PC-9 (cell line): Measurements from ENCODE around the gene RNASE9. TPM values are rescaled to one million over a fixed set of nuclear protein-coding genes. Genes with fewer than 3 reads are reported as not detected.

ENCODE experiments used
- BruUV-seq: library from RNA; stranded (reverse); fragments of 400-500 nt; replicated peaks from 2 replicates; lab custom pipeline; 2021; lab: Mats Ljungman, UMichigan
- CTCF ChIA-PET: fragments of 300-600 bp; sonication (Branson Sonifier 250); formaldehyde crosslinking; loops from one replicate; lab custom pipeline; 2022; ENCODE audit warnings: antibody characterized with exemption; lab: Charles Lee
- POLR2A ChIA-PET: fragments of 300-600 bp; sonication (Branson Sonifier 250); formaldehyde crosslinking; loops from one replicate; lab custom pipeline; 2022; ENCODE audit warnings: antibody characterized with exemption; ENCODE audit not compliant: unreplicated experiment; lab: Charles Lee
- DNase-seq, 2 experiments: peaks; one replicate each; pipeline versions ENCODE4 v3.0.0 to v3.0.0-alpha.2; 2015 to 2022; ENCODE audit warnings: mixed read lengths in 1 of 2
- H2AFZ ChIP-seq: fragments of 200-600 bp; sonication (generic); 2 replicates; pipeline ENCODE4 v1.8.1; 2017; ENCODE audit warnings: antibody characterized with exemption
- H3F3A ChIP-seq: fragments of 200-600 bp; sonication (generic); 2 replicates; pipeline ENCODE4 v1.8.1; 2017; ENCODE audit warnings: antibody characterized with exemption, mild to moderate bottlenecking, low read depth; ENCODE audit not compliant: insufficient read depth
- H3K27ac ChIP-seq: fragments of 200-600 bp; sonication (generic); 2 replicates; pipeline ENCODE4 v1.6.1; 2016; ENCODE audit warnings: mixed run types
- H3K27me3 ChIP-seq: fragments of 200-600 bp; sonication (generic); 2 replicates; pipeline ENCODE4 v1.6.1; 2016; ENCODE audit warnings: low read depth, mixed run types; ENCODE audit not compliant: insufficient read depth
- H3K36me3 ChIP-seq: fragments of 200-600 bp; sonication (generic); 2 replicates; pipeline ENCODE4 v1.6.1; 2016; ENCODE audit warnings: low read depth, mixed run types
- H3K4me1 ChIP-seq: fragments of 200-600 bp; sonication (generic); replicated peaks from 2 replicates; pipeline ENCODE4 v1.6.1; 2016; ENCODE audit warnings: mixed run types; ENCODE audit not compliant: insufficient read depth
- H3K4me2 ChIP-seq: fragments of 200-600 bp; sonication (generic); 2 replicates; pipeline ENCODE4 v1.6.1; 2017; ENCODE audit warnings: mixed run types
- H3K4me3 ChIP-seq: fragments of 200-600 bp; sonication (generic); 2 replicates; pipeline ENCODE4 v1.6.1; 2016; ENCODE audit warnings: mixed run types
- H3K79me2 ChIP-seq: fragments of 200-600 bp; sonication (generic); 2 replicates; pipeline ENCODE4 v1.6.1; 2017; ENCODE audit warnings: low read depth, mixed run types
- H3K9me2 ChIP-seq: fragments of 200-600 bp; sonication (generic); 2 replicates; pipeline ENCODE4 v1.8.1; 2017; ENCODE audit warnings: mild to moderate bottlenecking; ENCODE audit not compliant: insufficient read depth
- H3K9me3 ChIP-seq: fragments of 200-600 bp; sonication (generic); 2 replicates; pipeline ENCODE4 v1.8.1; 2016; ENCODE audit warnings: low read depth; ENCODE audit not compliant: insufficient read depth
- H4K20me1 ChIP-seq: fragments of 200-600 bp; sonication (generic); 2 replicates; pipeline ENCODE4 v1.8.1; 2017; ENCODE audit not compliant: insufficient read depth
- CTCF ChIP-seq: fragments of 200-600 bp; sonication (generic); conservative IDR thresholded peaks from 2 replicates; pipeline ENCODE4 v1.6.1; 2017; ENCODE audit warnings: mixed run types, antibody characterized with exemption, mild to moderate bottlenecking, moderate library complexity
- EZH2 ChIP-seq: fragments of 200-600 bp; sonication (generic); IDR thresholded peaks from 2 replicates; pipeline ENCODE4 v1.8.0; 2017; ENCODE audit warnings: antibody characterized with exemption, low read depth
- intact Hi-C: fragments of 100-400 bp; cut with micrococcal nuclease; formaldehyde crosslinking; loops from one replicate; pipeline ENCODE4 v1.10.0; 2022; ENCODE audit not compliant: unreplicated experiment
- total RNA-seq: library from RNA; stranded (reverse); gene quantifications from 2 replicates; pipeline ENCODE4 v1.2.3, GENCODE V29; 2021

Gene RNASE9
- total RNA-seq, 1 experiment from 2014 or later: not detected

- Histone ChIP-seq H3K4me3 (no peak overlapping the region), H3K4me2 (no peak overlapping the region), H3K36me3 (no peaks in the 10 kb centered on the region), H3K4me1 (no peaks in the 10 kb centered on the region), H3K9me3 (no peaks in the 10 kb centered on the region), H3K27me3 (no peaks in the 10 kb centered on the region), H3K9me2 (no peaks in the 10 kb centered on the region), H2AFZ (no peak overlapping the region), H4K20me1 (no peaks in the 10 kb centered on the region), H3K79me2 (no peaks in the 10 kb centered on the region), H3K27ac (no peak overlapping the region), H3F3A (no peaks in the 10 kb centered on the region)
- BruUV-seq: no TSS peak
- CTCF ChIA-PET: no interaction called here
- no peak for DNase-seq
- POLR2A ChIA-PET: no interaction called here
- TF ChIP-seq CTCF (no peak), EZH2 (no peak)
- intact Hi-C loops: no loop called here
Observed at GRCh38 chr14:20524027-20524426, 36.8 kb downstream of the RNASE9 start.

GRCh38 chr14:20522332-20522731 is 38.5 kb downstream of the RNASE9 start:
- Histone ChIP-seq H3K79me2 (no peaks in the 10 kb centered on the region), H3K36me3 (no peaks in the 10 kb centered on the region), H3K9me3 (no peaks in the 10 kb centered on the region), H3K4me2 (no peak overlapping the region), H3K27me3 (no peaks in the 10 kb centered on the region), H3K9me2 (no peaks in the 10 kb centered on the region), H3K27ac (no peak overlapping the region), H4K20me1 (no peaks in the 10 kb centered on the region), H3F3A (no peaks in the 10 kb centered on the region), H3K4me1 (no peaks in the 10 kb centered on the region), H3K4me3 (no peak overlapping the region), H2AFZ (no peak overlapping the region)
- no peak for DNase-seq
- intact Hi-C loops: no loop called here
- TF ChIP-seq CTCF (no peak), EZH2 (no peak)
- ChIA-PET CTCF (no interaction called here), POLR2A (no interaction called here)
- BruUV-seq: no TSS peak

- intact Hi-C loops: no loop called here
- H3K36me3 ChIP-seq: no peaks in the 10 kb centered on the region
- H3K9me3 ChIP-seq: no peaks in the 10 kb centered on the region
- no peaks in the 10 kb centered on the region for H3K79me2 ChIP-seq
- no peaks in the 10 kb centered on the region for H4K20me1 ChIP-seq
- peak overlapping the region; percentile 48; the same call in 1 of the 2 replicates for H2AFZ ChIP-seq
- no peak overlapping the region for H3K4me2 ChIP-seq
- no peak overlapping the region for H3K27ac ChIP-seq
- H3K4me1 ChIP-seq: no peaks in the 10 kb centered on the region; the same call in 1 of the 2 replicates
- H3K9me2 ChIP-seq: no peaks in the 10 kb centered on the region
- no peak overlapping the region for H3K4me3 ChIP-seq
- H3K27me3 ChIP-seq: no peaks in the 10 kb centered on the region
- no peaks in the 10 kb centered on the region for H3F3A ChIP-seq
- no peak for TF ChIP-seq CTCF
- ChIA-PET CTCF (no interaction called here), POLR2A (no interaction called here)
- no peak for DNase-seq
- BruUV-seq: no TSS peak
Observed at GRCh38 chr14:20516921-20517320, 43.9 kb downstream of the RNASE9 start.
